ENCODE results near the gene EDRF1. TPM values are rescaled to one million over a fixed set of nuclear protein-coding genes. Genes with fewer than 3 reads are reported as not detected.

Gene EDRF1
- total and polyA plus RNA-seq, 10 of the 15 experiments (the other 5 are each of a cell fraction or from before 2014, with no cell fraction given): 16.8 to 99.7 (median 42.9) TPM

DNA sequence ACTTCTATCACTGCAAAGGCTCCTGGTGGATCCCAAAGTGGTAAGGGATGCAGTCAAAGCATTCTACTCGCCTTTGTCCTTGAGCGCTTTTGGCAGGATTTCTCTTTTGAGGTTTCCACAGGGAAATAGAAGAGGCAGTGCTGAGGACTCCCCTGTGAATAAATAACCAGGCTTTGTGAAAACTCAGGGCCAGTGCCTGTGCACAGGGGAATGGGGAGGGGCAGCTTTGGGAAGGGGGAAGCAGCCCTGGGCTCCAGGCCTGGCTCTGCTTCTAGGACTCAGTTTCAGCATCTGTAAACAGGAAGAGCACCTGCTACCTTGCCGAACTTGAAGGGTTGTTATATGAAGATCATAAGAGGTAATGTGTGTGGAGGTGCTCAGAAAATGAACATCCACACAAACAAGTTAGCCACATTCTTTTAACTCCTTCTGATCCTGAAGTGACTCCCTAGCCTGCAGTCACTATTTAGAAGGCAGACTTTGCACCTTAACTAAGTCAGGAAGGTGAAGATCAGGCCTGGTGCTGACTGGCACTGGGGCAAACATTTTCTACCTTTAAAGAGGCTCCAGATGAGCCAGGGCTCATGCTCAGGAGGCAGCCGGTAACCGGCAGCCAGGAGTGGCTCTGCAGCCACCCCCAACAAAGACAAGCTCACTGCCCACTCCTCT lies 78.6 kb downstream of the EDRF1 start:
- H3K36me3 ChIP-seq (ENCODE audit: control insufficient read depth in 2 of 2, insufficient read depth in 2 of 2, low read length in 1 of 2): peaks cover 0 to 12% of the 10 kb centered on the region in 2 experiments
- ATAC-seq: no peak
- no peak overlapping the region for H2AFZ ChIP-seq (ENCODE audit: control insufficient read depth, low read depth, low read length)

More for the DNA sequence above, 78.6 kb downstream of the EDRF1 start:
- BruUV-seq (replicated peaks): no TSS peak
- no peak overlapping the region for H3K4me2 ChIP-seq (ENCODE audit: control insufficient read depth, insufficient read depth)
- H3K9ac ChIP-seq (ENCODE audit: control insufficient read depth, insufficient read depth, low read length): no peak overlapping the region
- ChIA-PET RAD21 (ENCODE audit: unreplicated experiment) (no interaction called here), SMC1A (ENCODE audit: uncharacterized antibody, unreplicated experiment) (interaction anchor here (0.7 kb wide), 1 partner anchor 25 kb away, joined by 3 read pairs; the partner anchor contains the start of genes BCCIP and UROS), CTCF (no interaction called here), POLR2A (no interaction called here)
- no peaks in the 10 kb centered on the region for H3K9me3 ChIP-seq (replicated peaks; ENCODE audit: control insufficient read depth, insufficient read depth, low read length)
- no peaks in the 10 kb centered on the region for H3K27me3 ChIP-seq (replicated peaks in 1 of 2; ENCODE audit: control insufficient read depth in 2 of 2, insufficient read depth in 2 of 2, low read length in 1 of 2)
- DNase-seq (ENCODE audit: low read depth, low spot score): no peak
- intact Hi-C loops (cut with micrococcal nuclease; ENCODE audit: unreplicated experiment) (no loop called here), in situ Hi-C loops (cut with MboI) (no loop called here)
- no peak for FAIRE-seq
- no peaks in the 10 kb centered on the region for H3K4me1 ChIP-seq (ENCODE audit: control insufficient read depth, insufficient read depth, low read length)
- TF ChIP-seq KDM1A (IDR thresholded peaks at IDR 0.05; ENCODE audit: borderline replicate concordance): no peak
- TF ChIP-seq, protein P1, sequence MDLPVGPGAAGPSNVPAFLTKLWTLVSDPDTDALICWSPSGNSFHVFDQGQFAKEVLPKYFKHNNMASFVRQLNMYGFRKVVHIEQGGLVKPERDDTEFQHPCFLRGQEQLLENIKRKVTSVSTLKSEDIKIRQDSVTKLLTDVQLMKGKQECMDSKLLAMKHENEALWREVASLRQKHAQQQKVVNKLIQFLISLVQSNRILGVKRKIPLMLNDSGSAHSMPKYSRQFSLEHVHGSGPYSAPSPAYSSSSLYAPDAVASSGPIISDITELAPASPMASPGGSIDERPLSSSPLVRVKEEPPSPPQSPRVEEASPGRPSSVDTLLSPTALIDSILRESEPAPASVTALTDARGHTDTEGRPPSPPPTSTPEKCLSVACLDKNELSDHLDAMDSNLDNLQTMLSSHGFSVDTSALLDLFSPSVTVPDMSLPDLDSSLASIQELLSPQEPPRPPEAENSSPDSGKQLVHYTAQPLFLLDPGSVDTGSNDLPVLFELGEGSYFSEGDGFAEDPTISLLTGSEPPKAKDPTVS (IDR thresholded peaks at IDR 0.05; ENCODE audit: low read depth, low read length): no peak
- TF ChIP-seq ZZZ3 (IDR thresholded peaks at IDR 0.05; ENCODE audit: control insufficient read depth, insufficient read length, low read depth): no peak
- no peak for TF ChIP-seq CHD4 (IDR thresholded peaks at IDR 0.05)
- no peak for TF ChIP-seq PML (IDR thresholded peaks at IDR 0.05; ENCODE audit: low read length)
- TF ChIP-seq RUNX3 (IDR thresholded peaks at IDR 0.05; ENCODE audit: low read length): no peak
- TF ChIP-seq, protein P2, sequence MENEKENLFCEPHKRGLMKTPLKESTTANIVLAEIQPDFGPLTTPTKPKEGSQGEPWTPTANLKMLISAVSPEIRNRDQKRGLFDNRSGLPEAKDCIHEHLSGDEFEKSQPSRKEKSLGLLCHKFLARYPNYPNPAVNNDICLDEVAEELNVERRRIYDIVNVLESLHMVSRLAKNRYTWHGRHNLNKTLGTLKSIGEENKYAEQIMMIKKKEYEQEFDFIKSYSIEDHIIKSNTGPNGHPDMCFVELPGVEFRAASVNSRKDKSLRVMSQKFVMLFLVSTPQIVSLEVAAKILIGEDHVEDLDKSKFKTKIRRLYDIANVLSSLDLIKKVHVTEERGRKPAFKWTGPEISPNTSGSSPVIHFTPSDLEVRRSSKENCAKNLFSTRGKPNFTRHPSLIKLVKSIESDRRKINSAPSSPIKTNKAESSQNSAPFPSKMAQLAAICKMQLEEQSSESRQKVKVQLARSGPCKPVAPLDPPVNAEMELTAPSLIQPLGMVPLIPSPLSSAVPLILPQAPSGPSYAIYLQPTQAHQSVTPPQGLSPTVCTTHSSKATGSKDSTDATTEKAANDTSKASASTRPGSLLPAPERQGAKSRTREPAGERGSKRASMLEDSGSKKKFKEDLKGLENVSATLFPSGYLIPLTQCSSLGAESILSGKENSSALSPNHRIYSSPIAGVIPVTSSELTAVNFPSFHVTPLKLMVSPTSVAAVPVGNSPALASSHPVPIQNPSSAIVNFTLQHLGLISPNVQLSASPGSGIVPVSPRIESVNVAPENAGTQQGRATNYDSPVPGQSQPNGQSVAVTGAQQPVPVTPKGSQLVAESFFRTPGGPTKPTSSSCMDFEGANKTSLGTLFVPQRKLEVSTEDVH (IDR thresholded peaks at IDR 0.05; ENCODE audit: low read depth, partially characterized antibody): no peak
- H3K4me3 ChIP-seq: no peak overlapping the region
- H3K27ac ChIP-seq (ENCODE audit: control insufficient read depth, insufficient read depth): no peak overlapping the region
- WGBS (ENCODE audit: insufficient coverage, insufficient replicate concordance, low lambda C conversion rate, missing lambda C conversion rate): 70% methylated on average over 5 of the region's 5 CpGs
- H4K20me1 ChIP-seq (ENCODE audit: control insufficient read depth, insufficient read depth): no peaks in the 10 kb centered on the region
- H3K79me2 ChIP-seq (ENCODE audit: control insufficient read depth, insufficient read depth, low read length): no peaks in the 10 kb centered on the region

Measured in GM12878 (cell line).